ENCODE results near the gene SUSD5.
A peak's percentile ranks its signal among the peaks of the same experiment; 100 is the strongest.
"Not testable (repeated sequence)": the region's sequence is repeated elsewhere in the genome, so short reads cannot be mapped to it uniquely, and the experiment has no call there.

Gene SUSD5

DNA sequence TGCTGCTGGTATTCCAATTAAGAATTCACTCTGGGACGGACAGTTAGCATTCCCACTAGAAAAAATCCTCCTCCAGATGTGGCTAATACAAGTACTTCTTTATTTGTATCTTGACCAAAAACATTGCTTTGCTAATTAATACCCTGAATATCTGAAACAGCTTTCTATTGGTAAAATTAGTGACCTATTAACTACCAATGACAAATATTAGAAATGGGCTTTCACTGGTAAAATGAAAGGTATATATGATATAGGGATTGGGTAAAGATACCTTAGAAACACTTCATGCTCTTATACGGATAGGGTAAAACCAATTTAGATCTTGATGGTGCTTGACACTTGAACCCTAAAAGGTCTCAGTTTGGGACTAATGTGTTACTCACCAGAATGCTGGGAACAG is 52.5 kb downstream of the SUSD5 start:
- no peaks in the 10 kb centered on the region for H4K20me1 ChIP-seq
- peaks cover 4 to 11% (median 8%) of the 10 kb centered on the region in 10 experiments; a peak in 15 of 20 replicates for H3K4me1 ChIP-seq
- H3K4me3 ChIP-seq: no peak overlapping the region
- H3K9ac ChIP-seq: no peak overlapping the region
- H3K36me3 ChIP-seq: no peaks in the 10 kb centered on the region
- TF ChIP-seq Cebpa-rat (IDR thresholded peaks at IDR 0.05): no peak
- no peak overlapping the region for H3K4me2 ChIP-seq
- H3K9me3 ChIP-seq (replicated peaks in 1 of 11): peaks cover 0 to 8% (median 0%) of the 10 kb centered on the region in 11 experiments; a peak in 5 of 22 replicates
- no peaks in the 10 kb centered on the region for H3K27me3 ChIP-seq
- H3K27ac ChIP-seq: no peak overlapping the region

DNA sequence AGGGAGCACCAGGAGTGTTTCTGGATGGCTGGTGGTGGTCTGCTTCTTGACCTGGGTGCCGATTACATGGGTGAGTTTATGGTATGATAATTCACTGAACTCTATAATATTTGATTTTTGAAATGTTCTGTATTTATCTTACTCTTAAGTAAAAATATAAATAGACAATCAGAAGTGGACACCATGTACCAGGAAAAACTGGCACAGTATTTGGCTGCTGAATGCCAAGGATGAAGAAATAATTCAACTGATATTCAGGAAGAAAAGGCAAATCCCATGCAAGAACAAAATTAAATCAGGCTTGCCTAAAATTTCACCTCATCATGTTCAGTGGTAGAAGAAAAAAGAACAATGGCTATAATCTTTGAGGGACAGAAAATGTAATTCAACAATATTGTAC is 53.2 kb downstream of the SUSD5 start:
- no peaks in the 10 kb centered on the region for H3K27me3 ChIP-seq
- TF ChIP-seq Cebpa-rat (IDR thresholded peaks at IDR 0.05): no peak
- H4K20me1 ChIP-seq: no peaks in the 10 kb centered on the region
- no peaks in the 10 kb centered on the region for H3K36me3 ChIP-seq
- no peak overlapping the region for H3K27ac ChIP-seq
- H3K9me3 ChIP-seq (replicated peaks in 1 of 11): peaks cover 0 to 8% (median 0%) of the 10 kb centered on the region in 11 experiments; a peak in 5 of 22 replicates
- no peak overlapping the region for H3K4me3 ChIP-seq
- peaks cover 4 to 11% (median 8%) of the 10 kb centered on the region in 10 experiments; a peak in 15 of 20 replicates for H3K4me1 ChIP-seq
- H3K4me2 ChIP-seq: no peak overlapping the region
- H3K9ac ChIP-seq: no peak overlapping the region

DNA sequence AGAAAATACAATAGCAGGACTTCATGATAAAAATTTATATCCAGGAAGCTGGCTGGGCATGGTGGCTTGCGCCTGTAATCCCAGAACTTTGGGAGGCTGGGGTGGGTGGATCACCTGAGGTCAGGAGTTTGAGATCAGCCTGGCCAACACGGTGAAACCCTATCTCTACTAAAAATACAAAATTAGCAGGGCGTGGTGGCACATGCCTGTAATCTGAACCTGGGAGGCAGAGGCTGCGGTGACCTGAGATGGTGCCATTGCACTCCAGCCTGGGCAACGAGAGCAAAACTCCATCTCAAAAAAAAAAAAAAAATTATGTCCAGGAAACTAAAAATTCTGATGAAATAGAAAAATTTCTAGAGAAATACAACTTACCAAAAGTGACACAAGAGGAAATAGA is 56.0 kb downstream of the SUSD5 start:
- H3K4me2 ChIP-seq; H3K4me3 ChIP-seq; H3K9ac ChIP-seq; H4K20me1 ChIP-seq; H3K27me3 ChIP-seq; H3K9me3 ChIP-seq (replicated peaks in 1 of 11); H3K36me3 ChIP-seq; H3K27ac ChIP-seq: not testable (repeated sequence)
- peaks cover 4 to 22% (median 7%) of the 10 kb centered on the region in 10 experiments; a peak in 14 of 20 replicates for H3K4me1 ChIP-seq

DNA sequence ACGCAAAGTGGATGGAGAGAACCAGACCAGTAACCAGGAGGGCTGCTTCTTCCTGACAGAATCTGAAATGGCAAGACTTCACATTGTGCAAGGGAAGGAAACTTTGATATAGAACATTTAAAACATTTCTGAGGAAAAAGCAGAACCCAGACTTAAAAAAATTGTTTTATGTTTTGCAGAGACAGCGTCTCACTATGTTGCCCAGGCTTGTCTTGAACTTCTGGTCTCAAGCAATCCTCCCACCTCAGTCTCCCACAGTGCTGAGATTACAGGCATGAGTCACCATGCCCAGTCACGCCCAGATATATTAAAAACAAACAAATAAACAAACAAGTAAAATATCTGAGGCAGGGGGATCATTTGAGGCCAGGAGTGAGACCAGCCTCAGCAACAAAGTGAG is 58.6 kb downstream of the SUSD5 start:
- no peak for TF ChIP-seq Cebpa-rat (IDR thresholded peaks at IDR 0.05)

DNA sequence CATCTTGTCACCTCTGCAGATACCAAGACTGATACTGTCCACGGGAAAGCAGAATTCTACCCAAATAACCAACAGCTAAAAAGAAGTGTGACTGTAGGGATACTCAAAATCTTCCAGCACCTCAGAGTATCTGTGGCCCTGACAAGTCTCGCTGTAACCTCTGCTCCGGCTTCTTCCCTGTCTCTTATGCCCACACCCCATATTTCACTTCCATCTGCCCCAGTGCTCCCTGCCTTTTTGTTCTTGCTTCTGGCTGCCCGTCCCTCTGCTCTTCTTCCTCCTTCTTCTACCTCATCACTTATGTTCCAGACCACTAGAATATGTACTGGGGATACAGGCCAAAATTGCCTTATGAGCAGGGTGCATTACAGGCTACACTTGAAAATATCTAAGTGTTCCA is 59.4 kb downstream of the SUSD5 start:
- no peaks in the 10 kb centered on the region for H3K36me3 ChIP-seq
- H3K27me3 ChIP-seq: no peaks in the 10 kb centered on the region
- no peak overlapping the region for H3K27ac ChIP-seq
- H4K20me1 ChIP-seq: no peaks in the 10 kb centered on the region
- peaks cover 0 to 19% (median 6%) of the 10 kb centered on the region in 10 experiments; a peak in 12 of 20 replicates for H3K4me1 ChIP-seq
- peaks cover 0 to 8% (median 0%) of the 10 kb centered on the region in 11 experiments; a peak in 5 of 22 replicates for H3K9me3 ChIP-seq (replicated peaks in 1 of 11)
- no peak overlapping the region for H3K4me3 ChIP-seq
- H3K9ac ChIP-seq: no peak overlapping the region
- TF ChIP-seq Cebpa-rat (IDR thresholded peaks at IDR 0.05): no peak
- no peak overlapping the region for H3K4me2 ChIP-seq

More for the DNA sequence above, 58.6 kb downstream of the SUSD5 start:
- H3K27ac ChIP-seq: no peak overlapping the region
- no peaks in the 10 kb centered on the region for H3K36me3 ChIP-seq
- H3K4me1 ChIP-seq: peaks cover 4 to 22% (median 7%) of the 10 kb centered on the region in 10 experiments; a peak in 12 of 20 replicates
- peaks cover 0 to 8% (median 0%) of the 10 kb centered on the region in 11 experiments; a peak in 5 of 22 replicates for H3K9me3 ChIP-seq (replicated peaks in 1 of 11)
- no peaks in the 10 kb centered on the region for H3K27me3 ChIP-seq
- no peaks in the 10 kb centered on the region for H4K20me1 ChIP-seq
- H3K4me3 ChIP-seq: no peak overlapping the region
- H3K9ac ChIP-seq: no peak overlapping the region
- H3K4me2 ChIP-seq: no peak overlapping the region; a peak in 1 of 22 replicates

DNA sequence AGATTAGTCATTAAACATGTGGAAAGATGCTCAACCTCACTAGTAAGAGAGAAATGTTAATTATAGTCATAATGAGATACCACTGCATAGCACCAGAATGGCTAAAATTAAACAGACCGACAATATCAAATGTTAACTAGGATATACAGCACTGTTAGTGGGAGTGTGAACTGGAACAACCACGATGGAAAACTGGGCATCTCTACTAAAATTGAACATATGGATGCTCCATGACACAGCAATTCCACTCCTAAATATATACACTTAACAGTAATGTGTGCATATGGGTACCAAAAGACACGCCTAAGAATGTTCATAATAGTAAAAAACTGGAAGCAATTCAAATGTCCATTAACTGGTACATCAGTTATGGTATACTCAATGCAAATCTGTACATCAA is 63.3 kb downstream of the SUSD5 start:
- Histone ChIP-seq H3K9ac (no peak overlapping the region), H3K27ac (no peak overlapping the region), H3K4me1 (peaks cover 0 to 10% (median 0%) of the 10 kb centered on the region in 10 experiments; a peak in 2 of 20 replicates), H3K9me3 (replicated peaks in 1 of 11) (no peaks in the 10 kb centered on the region), H3K4me2 (no peak overlapping the region), H3K4me3 (no peak overlapping the region), H3K27me3 (no peaks in the 10 kb centered on the region), H3K36me3 (no peaks in the 10 kb centered on the region), H4K20me1 (no peaks in the 10 kb centered on the region)
- no peak for TF ChIP-seq Cebpa-rat (IDR thresholded peaks at IDR 0.05)

DNA sequence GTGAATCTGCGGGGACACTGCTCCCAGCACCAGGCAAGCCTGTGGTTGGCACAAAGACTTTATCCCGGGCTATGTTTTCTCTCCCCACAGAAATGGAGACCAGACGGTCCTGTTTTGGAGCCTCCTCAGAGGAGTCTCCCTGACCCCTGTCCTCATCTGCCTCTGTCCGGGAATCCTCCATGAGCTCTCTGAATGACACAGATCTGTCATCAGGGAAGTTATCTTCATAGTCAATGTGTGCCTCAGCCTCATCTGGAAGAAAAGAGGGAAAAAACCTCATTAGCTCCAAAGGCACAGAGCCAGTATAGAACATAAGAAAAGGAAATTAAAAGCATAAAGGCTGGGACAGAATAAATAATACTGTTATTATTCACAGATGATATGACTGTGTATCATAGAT is 64.8 kb downstream of the SUSD5 start:
- no peaks in the 10 kb centered on the region for H4K20me1 ChIP-seq
- H3K27me3 ChIP-seq: no peaks in the 10 kb centered on the region
- H3K4me3 ChIP-seq: no peak overlapping the region
- no peak for TF ChIP-seq Cebpa-rat (IDR thresholded peaks at IDR 0.05)
- H3K9me3 ChIP-seq (replicated peaks in 1 of 11): no peaks in the 10 kb centered on the region
- H3K9ac ChIP-seq: no peak overlapping the region
- no peak overlapping the region for H3K27ac ChIP-seq
- peaks cover 0 to 12% (median 6%) of the 10 kb centered on the region in 10 experiments; a peak in 13 of 20 replicates for H3K4me1 ChIP-seq
- H3K4me2 ChIP-seq: no peak overlapping the region
- H3K36me3 ChIP-seq: no peaks in the 10 kb centered on the region

DNA sequence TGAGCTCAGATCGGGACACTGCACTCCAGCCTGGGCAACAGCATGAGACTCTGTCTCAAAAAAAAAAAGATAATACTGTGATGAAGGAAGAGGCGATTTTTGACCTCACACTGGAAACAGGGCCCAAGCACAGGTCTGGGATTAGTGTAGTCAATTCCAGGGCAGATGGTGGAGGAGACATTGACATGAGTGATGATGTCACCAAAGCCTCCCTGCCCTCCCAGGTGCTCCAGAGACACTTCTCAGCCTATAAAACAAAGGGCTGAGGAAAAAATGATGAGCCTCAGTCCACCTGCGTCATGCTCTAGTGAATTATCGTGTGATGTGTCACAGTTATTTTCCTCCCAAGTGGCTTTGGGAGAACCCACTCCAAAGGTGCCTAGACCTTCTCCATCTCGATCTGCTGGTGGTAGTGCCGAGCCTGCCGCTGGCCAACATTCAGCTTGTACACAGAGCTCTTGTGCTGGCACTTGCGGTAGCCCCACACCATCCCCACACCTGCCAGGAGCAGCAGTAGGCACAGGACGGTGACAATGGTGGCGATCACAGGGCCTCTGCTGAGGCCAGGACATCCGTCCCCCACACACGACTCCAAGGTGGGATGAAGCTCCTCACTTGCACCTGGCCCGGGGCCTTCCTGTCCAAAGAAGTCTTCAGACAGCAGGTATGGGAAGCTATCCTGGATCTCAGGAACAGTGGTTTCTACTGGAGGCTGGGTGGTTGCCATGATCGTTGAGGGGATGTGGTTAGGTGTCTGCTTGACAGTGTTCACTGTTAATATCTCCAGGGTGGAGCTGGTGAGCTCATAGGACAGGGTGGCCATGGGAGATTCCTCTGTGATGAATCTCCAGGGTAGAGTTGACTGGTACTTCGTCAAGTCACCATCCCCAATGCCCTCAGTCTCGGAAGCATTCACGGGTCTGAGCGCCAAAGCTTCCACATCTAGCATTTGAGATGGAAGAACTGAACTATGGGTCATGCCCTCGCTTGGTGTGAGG is 65.9 kb downstream of the SUSD5 start:
- no peak overlapping the region for H3K9ac ChIP-seq
- H3K4me1 ChIP-seq: peaks cover 0 to 14% (median 6%) of the 10 kb centered on the region in 10 experiments; a peak in 13 of 20 replicates
- no peak overlapping the region for H3K4me3 ChIP-seq
- H3K9me3 ChIP-seq (replicated peaks in 1 of 11): no peaks in the 10 kb centered on the region
- H3K4me2 ChIP-seq: no peak overlapping the region
- no peak for TF ChIP-seq Cebpa-rat (IDR thresholded peaks at IDR 0.05)
- no peaks in the 10 kb centered on the region for H3K27me3 ChIP-seq
- H4K20me1 ChIP-seq: no peaks in the 10 kb centered on the region
- no peaks in the 10 kb centered on the region for H3K36me3 ChIP-seq
- H3K27ac ChIP-seq: no peak overlapping the region

DNA sequence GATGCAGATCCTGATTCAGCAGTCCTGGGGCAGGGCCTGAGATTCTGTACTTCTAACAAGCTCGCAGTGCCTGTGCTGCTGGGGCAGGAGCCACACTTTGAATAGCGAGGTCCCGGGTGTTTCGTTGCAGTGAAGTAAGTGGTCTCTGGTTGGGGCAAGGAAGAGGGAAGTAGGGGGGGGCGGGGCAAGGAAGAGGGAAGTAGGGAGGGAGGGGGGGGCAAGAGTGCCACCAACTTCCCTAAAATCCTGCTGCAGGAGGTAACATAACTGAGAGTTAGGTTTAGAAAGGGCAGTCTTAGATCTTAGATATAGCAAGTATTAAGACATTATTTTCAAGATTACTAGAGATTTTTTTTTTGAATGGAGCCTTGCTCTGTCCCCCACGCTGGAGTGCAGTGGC is 69.3 kb downstream of the SUSD5 start:
- Histone ChIP-seq H3K36me3 (peaks cover 14 to 22% (median 20%) of the 10 kb centered on the region in 11 experiments; a peak in 21 of 22 replicates), H3K9me3 (replicated peaks in 1 of 11) (no peaks in the 10 kb centered on the region), H3K27ac (peak overlapping the region in 3 of 11 experiments; percentile 23 to 35 (median 27); a peak in 3 of 22 replicates), H3K27me3 (no peaks in the 10 kb centered on the region), H3K4me1 (peaks cover 0 to 14% (median 6%) of the 10 kb centered on the region in 10 experiments; a peak in 13 of 20 replicates), H3K4me2 (peak overlapping the region in 8 of 11 experiments; percentile 26 to 76 (median 66); a peak in 15 of 22 replicates), H3K9ac (no peak overlapping the region), H3K4me3 (no peak overlapping the region), H4K20me1 (no peaks in the 10 kb centered on the region)
- no peak for TF ChIP-seq Cebpa-rat (IDR thresholded peaks at IDR 0.05)
